SK-N-SH (cell line): Measurements from ENCODE around the gene MAP1B.

Source experiments
- CTCF ChIP-seq: fragments of 200-600 bp; sonication (generic); IDR thresholded peaks from 2 replicates; pipeline ENCODE4 v1.6.1; 2017; ENCODE audit warnings: antibody characterized with exemption, mild to moderate bottlenecking, moderate library complexity
- SMC3 ChIP-seq: IDR thresholded peaks from 2 replicates; pipeline ENCODE4 v1.6.1; 2012; ENCODE audit warnings: low read depth, low read length, improper control_type of control experiment
- TAF1 ChIP-seq: IDR thresholded peaks from 2 replicates; pipeline ENCODE4 v1.6.1; 2012; ENCODE audit warnings: low read depth, mild to moderate bottlenecking, low read length, moderate library complexity, borderline replicate concordance
- TCF12 ChIP-seq: IDR thresholded peaks from 2 replicates; pipeline ENCODE4 v1.4.0; 2012

- TF ChIP-seq TCF12 (no peak), CTCF (no peak), SMC3 (no peak), TAF1 (no peak)
Measured at GRCh38 chr5:72202331-72202825, 95.1 kb downstream of the MAP1B start.
